Esophagus muscularis mucosa (tissue), 4 donors: ENCODE data around the gene AP2B1. TPM values are rescaled to one million over a fixed set of nuclear protein-coding genes. Genes with fewer than 3 reads are reported as not detected.

Experiments
- DNase-seq: peaks from one replicate; pipeline ENCODE4 v3.0.0-alpha.2; 2017; ENCODE audit errors: extremely low spot score
- H3K27ac ChIP-seq, 4 donors: fragments of 200-600 bp; sonication (generic); replicated peaks in 1 of 4; 1 replicate in 3 of 4; 2 replicates in 1 of 4; pipeline ENCODE4 v1.5.1; 2016 to 2019; ENCODE audit warnings: mild to moderate bottlenecking in 1 of 4
- H3K27me3 ChIP-seq, 4 donors: fragments of 200-600 bp; sonication (generic); one replicate each; pipeline versions ENCODE4 v1.5.1 to v1.6.0; 2016 to 2019
- H3K36me3 ChIP-seq, 4 donors: fragments of 200-600 bp; sonication (generic); one replicate each; pipeline ENCODE4 v1.5.1; 2016 to 2019
- H3K4me1 ChIP-seq, 4 donors: fragments of 200-600 bp; sonication (generic); one replicate each; pipeline ENCODE4 v1.5.1; 2016 to 2019
- H3K4me3 ChIP-seq, 4 donors: fragments of 200-600 bp; sonication (generic); 1 replicate in 2 of 4; 2 replicates in 2 of 4; pipeline ENCODE4 v1.5.1; 2016 to 2019; ENCODE audit warnings: mild to moderate bottlenecking in 4 of 4, moderate library complexity in 1 of 4
- H3K9me3 ChIP-seq, 4 donors: fragments of 200-600 bp; sonication (generic); 1 replicate in 3 of 4; 2 replicates in 1 of 4; pipeline ENCODE4 v1.5.1; 2016 to 2019
- EP300 ChIP-seq: sonication (generic); formaldehyde crosslinking; IDR thresholded peaks from one replicate; pipeline ENCODE4 v1.6.1; 2017; ENCODE audit warnings: antibody characterized with exemption
- POLR2A ChIP-seq: fragments of 450-650 bp; IDR thresholded peaks from one replicate; pipeline ENCODE4 v1.6.1; 2017; ENCODE audit warnings: antibody characterized with exemption, moderate library complexity, mild to moderate bottlenecking, low read depth
- POLR2AphosphoS5 ChIP-seq, 2 donors: sonication (generic); formaldehyde crosslinking; IDR thresholded peaks; one replicate each; pipeline ENCODE4 v1.6.1; 2017; ENCODE audit warnings: antibody characterized with exemption in 2 of 2
- WGBS: methylation state at CpG from one replicate; pipeline ENCODE4 v1.1.5; 2018; 5-methylcytosine and 5-hydroxymethylcytosine counted together
- intact Hi-C: fragments of 100-400 bp; cut with DNase I; formaldehyde crosslinking; loops from one replicate; pipeline ENCODE4 v1.15.1; 2023
- total RNA-seq, 4 donors: library from RNA; depleted of rRNA; stranded (reverse); fragments of >200 nt; gene quantifications; one replicate each; pipeline versions ENCODE4 v1.1.0 to v1.2.1, GENCODE V29; 2016
- TF ChIP-seq, protein P1 (sequence below), 3 experiments: fragments of 200-600 bp in 2 of 3; fragments of 450-650 bp in 1 of 3; sonication (generic) in 2 of 3; IDR thresholded peaks; one replicate each; pipeline ENCODE4 v1.5.1; 2017 to 2019; ENCODE audit warnings: antibody characterized with exemption in 3 of 3, mild to moderate bottlenecking in 2 of 3, moderate library complexity in 1 of 3

AP2B1 gene
- total RNA-seq = 100 to 1,000 TPM; 108 to 276 (median 155) TPM

- WGBS = under 1% methylated on average over 36 of the region's 50 CpGs
Measured at GRCh38 chr17:35587074-35587961, at the start of gene AP2B1. Gene AP2B1, plus strand, starts transcription at chr17:35587322. Its CDS starts 6,709 bp downstream, at chr17:35594031.

DNA sequence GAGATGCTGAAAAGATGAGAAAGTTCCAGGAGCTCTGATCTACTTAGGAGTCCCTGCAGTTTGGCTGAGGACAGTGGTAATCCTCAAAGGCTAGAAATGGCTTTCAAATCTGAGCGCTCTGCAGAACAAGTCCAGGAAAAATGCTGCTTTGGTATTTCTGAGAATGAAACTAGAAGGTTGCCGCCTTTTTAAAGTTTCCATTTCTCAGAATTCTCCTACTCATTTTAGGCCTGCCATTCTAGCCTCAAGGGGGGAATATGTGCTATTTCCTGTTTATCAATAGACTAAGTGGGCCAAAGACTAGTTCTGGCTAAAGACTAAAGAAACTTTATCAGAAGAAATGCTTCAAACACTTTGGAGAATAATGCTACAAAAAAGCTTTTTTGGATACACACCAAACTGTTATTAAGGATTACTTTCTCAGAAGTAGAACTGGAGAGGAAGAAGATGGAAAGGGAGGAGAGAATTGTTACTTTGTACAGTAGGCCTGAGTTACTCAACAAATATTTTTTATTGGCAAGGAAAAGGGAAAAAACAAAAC lies 49.5 kb upstream of the AP2B1 start, which contains the start of gene SLFN12L:
SLFN12L (minus strand) TSS at position 78 of the 541 bp plus-strand sequence. CDS start 15,314 bp downstream, outside the sequence.
- intact Hi-C loops = loop anchor here (5.0 kb wide), 1 partner anchor 365 kb away; no protein-coding TSS in a partner anchor
- Histone ChIP-seq H3K27ac (peak within 1 kb of the TSS; percentile 9 to 48 (median 22)), H3K4me3 (no peak within 1 kb of the TSS)

More at GRCh38 chr17:35587074-35587961, at the start of gene AP2B1:
- intact Hi-C loops = no loop called here
- peak; percentile 96 to 97 for TF ChIP-seq POLR2AphosphoS5 (IDR thresholded peaks at IDR 0.05)
- TF ChIP-seq EP300 = no peak
- TF ChIP-seq POLR2A = peak; percentile 41
- H3K27ac ChIP-seq = peak within 1 kb of the TSS; percentile 91 to 95 (median 94)
- peak within 1 kb of the TSS; percentile 77 to 93 (median 84) for H3K4me3 ChIP-seq
- H3K9me3 ChIP-seq = no peaks in the 10 kb centered on the region
- peak; percentile 100 for DNase-seq
- no peaks in the 10 kb centered on the region for H3K36me3 ChIP-seq
- H3K27me3 ChIP-seq = no peaks in the 10 kb centered on the region
- H3K4me1 ChIP-seq = peaks cover 16 to 53% (median 50%) of the 10 kb centered on the region in 4 donors

DNA sequence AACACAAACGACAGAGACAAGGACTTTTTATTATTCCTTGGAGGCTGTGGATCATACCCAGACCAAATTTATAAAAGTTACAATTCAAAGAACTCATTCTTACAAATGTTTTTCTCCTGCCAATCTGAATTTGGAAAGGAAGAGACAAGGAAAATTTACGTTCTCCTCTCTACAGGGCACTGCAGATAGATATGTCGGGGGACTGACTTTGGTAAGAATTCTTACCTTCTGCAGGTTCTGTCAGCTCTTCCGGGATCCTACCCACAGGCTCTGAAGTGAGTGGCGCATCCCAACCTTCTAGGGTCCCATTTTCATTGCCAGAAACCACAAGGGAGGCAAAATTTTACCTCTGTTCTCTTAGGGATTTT lies 47.5 kb upstream of the AP2B1 start:
- Histone ChIP-seq H3K27ac (no peak overlapping the region), H3K9me3 (no peaks in the 10 kb centered on the region), H3K4me1 (peaks cover 0 to 18% (median 13%) of the 10 kb centered on the region in 4 donors), H3K27me3 (peaks cover 0 to 12% (median 0%) of the 10 kb centered on the region in 4 donors), H3K4me3 (peak overlapping the region in 2 of 4 donors; percentile 2 to 4), H3K36me3 (no peaks in the 10 kb centered on the region)
- TF ChIP-seq EP300 = no peak
- TF ChIP-seq POLR2A = no peak
- TF ChIP-seq, protein P1, sequence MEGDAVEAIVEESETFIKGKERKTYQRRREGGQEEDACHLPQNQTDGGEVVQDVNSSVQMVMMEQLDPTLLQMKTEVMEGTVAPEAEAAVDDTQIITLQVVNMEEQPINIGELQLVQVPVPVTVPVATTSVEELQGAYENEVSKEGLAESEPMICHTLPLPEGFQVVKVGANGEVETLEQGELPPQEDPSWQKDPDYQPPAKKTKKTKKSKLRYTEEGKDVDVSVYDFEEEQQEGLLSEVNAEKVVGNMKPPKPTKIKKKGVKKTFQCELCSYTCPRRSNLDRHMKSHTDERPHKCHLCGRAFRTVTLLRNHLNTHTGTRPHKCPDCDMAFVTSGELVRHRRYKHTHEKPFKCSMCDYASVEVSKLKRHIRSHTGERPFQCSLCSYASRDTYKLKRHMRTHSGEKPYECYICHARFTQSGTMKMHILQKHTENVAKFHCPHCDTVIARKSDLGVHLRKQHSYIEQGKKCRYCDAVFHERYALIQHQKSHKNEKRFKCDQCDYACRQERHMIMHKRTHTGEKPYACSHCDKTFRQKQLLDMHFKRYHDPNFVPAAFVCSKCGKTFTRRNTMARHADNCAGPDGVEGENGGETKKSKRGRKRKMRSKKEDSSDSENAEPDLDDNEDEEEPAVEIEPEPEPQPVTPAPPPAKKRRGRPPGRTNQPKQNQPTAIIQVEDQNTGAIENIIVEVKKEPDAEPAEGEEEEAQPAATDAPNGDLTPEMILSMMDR (IDR thresholded peaks at IDR 0.05) = no peak
- TF ChIP-seq POLR2AphosphoS5 (IDR thresholded peaks at IDR 0.05) = no peak
- no peak for DNase-seq
- WGBS = 36% methylated on average over 5 of the region's 5 CpGs
- intact Hi-C loops = loop anchor here (5.0 kb wide), 1 partner anchor 367 kb away; no protein-coding TSS in a partner anchor

More for the DNA sequence above, 49.5 kb upstream of the AP2B1 start, which contains the start of gene SLFN12L:
- Histone ChIP-seq H3K4me1 (peaks cover 0 to 17% (median 12%) of the 10 kb centered on the region in 4 donors), H3K9me3 (no peaks in the 10 kb centered on the region), H3K27me3 (peaks cover 0 to 12% (median 0%) of the 10 kb centered on the region in 4 donors), H3K36me3 (no peaks in the 10 kb centered on the region)
- TF ChIP-seq POLR2A = no peak
- WGBS = 47% methylated on average over 2 of the region's 2 CpGs
- DNase-seq = no peak

- H3K27ac ChIP-seq = peak overlapping the region; percentile 46 to 59 (median 54)
- intact Hi-C loops = no loop called here
- DNase-seq = peak; percentile 94
- H3K9me3 ChIP-seq = no peaks in the 10 kb centered on the region
- no peaks in the 10 kb centered on the region for H3K36me3 ChIP-seq
- peaks cover 0 to 12% (median 0%) of the 10 kb centered on the region in 4 donors for H3K27me3 ChIP-seq
- peak overlapping the region; percentile 32 to 45 (median 34) for H3K4me3 ChIP-seq
- 46% methylated on average over 8 of the region's 8 CpGs for WGBS
- peaks cover 0 to 18% (median 13%) of the 10 kb centered on the region in 4 donors for H3K4me1 ChIP-seq
- peak in 1 of 2 donors; percentile 17 for TF ChIP-seq POLR2AphosphoS5 (IDR thresholded peaks at IDR 0.05)
- TF ChIP-seq, protein P1 (IDR thresholded peaks at IDR 0.05) = no peak
Measured at GRCh38 chr17:35540589-35541404, 46.3 kb upstream of the AP2B1 start.

DNA sequence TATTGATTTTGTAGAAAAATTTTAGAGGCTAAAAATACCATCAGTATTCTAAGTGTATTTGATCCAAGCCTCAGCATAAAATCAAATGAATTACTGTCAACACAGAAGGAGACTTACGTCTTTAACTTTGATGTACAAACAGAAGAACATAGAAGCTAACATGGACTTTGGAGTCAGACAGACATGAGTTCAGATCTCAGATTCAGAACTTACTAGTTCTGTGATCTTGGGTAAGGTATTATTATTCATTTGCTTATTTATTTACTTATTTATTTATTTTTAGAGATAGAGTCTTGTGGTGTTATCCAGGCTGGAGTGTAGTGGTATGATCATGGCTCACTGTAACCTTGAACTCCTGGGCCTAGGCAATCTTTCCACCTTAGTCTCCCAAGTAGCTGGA lies 45.7 kb upstream of the AP2B1 start:
- H3K9me3 ChIP-seq = no peaks in the 10 kb centered on the region
- WGBS = 77% methylated on average over 1 of the region's 1 CpG
- no peak for DNase-seq
- H3K4me1 ChIP-seq = peaks cover 0 to 18% (median 13%) of the 10 kb centered on the region in 4 donors
- H3K36me3 ChIP-seq = no peaks in the 10 kb centered on the region
- peak overlapping the region; percentile 23 to 56 (median 50) for H3K27ac ChIP-seq
- TF ChIP-seq, protein P1 (IDR thresholded peaks at IDR 0.05) = no peak
- TF ChIP-seq POLR2A = no peak
- no peak for TF ChIP-seq EP300
- TF ChIP-seq POLR2AphosphoS5 (IDR thresholded peaks at IDR 0.05) = no peak
- H3K4me3 ChIP-seq = peak overlapping the region; percentile 32 to 45 (median 34)
- H3K27me3 ChIP-seq = peaks cover 0 to 12% (median 0%) of the 10 kb centered on the region in 4 donors
- intact Hi-C loops = no loop called here
